EL (cell line): ENCODE data around the gene CCDC73.
"Not testable (repeated sequence)": the region's sequence is repeated elsewhere in the genome, so short reads cannot be mapped to it uniquely, and the experiment has no call there.

ENCODE experiments used
- DNase-seq: peaks from one replicate; pipeline ENCODE4 v3.0.0-alpha.2; 2016

The CCDC73 gene

GRCh38 chr11:32792948-32793475 is 1.4 kb downstream of the CCDC73 start:
- DNase-seq: peak; percentile 52

- no peak for DNase-seq
Measured at GRCh38 chr11:32792111-32792947, 2.1 kb downstream of the CCDC73 start.

GRCh38 chr11:32790916-32791315 is 3.5 kb downstream of the CCDC73 start:
- DNase-seq: no peak

- no peak for DNase-seq
Measured at GRCh38 chr11:32786811-32787210, 7.7 kb downstream of the CCDC73 start.

GRCh38 chr11:32785262-32785661 is 9.2 kb downstream of the CCDC73 start:
- DNase-seq: no peak

- DNase-seq: no peak
Measured at GRCh38 chr11:32781721-32782120, 12.7 kb downstream of the CCDC73 start.

- DNase-seq: not testable (repeated sequence)
Measured at GRCh38 chr11:32780839-32781238, 13.6 kb downstream of the CCDC73 start.

- DNase-seq: no peak
Measured at GRCh38 chr11:32779136-32779535, 15.3 kb downstream of the CCDC73 start.

GRCh38 chr11:32775908-32776307 is 18.6 kb downstream of the CCDC73 start:
- DNase-seq: no peak

GRCh38 chr11:32774081-32774480 is 20.4 kb downstream of the CCDC73 start:
- DNase-seq: no peak

GRCh38 chr11:32772731-32773130 is 21.7 kb downstream of the CCDC73 start:
- DNase-seq: no peak

GRCh38 chr11:32761774-32762173 is 32.7 kb downstream of the CCDC73 start:
- not testable (repeated sequence) for DNase-seq

GRCh38 chr11:32758291-32758690 is 36.2 kb downstream of the CCDC73 start:
- no peak for DNase-seq

- DNase-seq: not testable (repeated sequence)
Measured at GRCh38 chr11:32753181-32753580, 41.3 kb downstream of the CCDC73 start.

- DNase-seq: no peak
Measured at GRCh38 chr11:32752001-32752400, 42.5 kb downstream of the CCDC73 start.

GRCh38 chr11:32751381-32751780 is 43.1 kb downstream of the CCDC73 start:
- DNase-seq: no peak

GRCh38 chr11:32729976-32730375 is 64.5 kb downstream of the CCDC73 start:
- DNase-seq: no peak

GRCh38 chr11:32723332-32723731 is 71.1 kb downstream of the CCDC73 start:
- no peak for DNase-seq

- DNase-seq: no peak
Measured at GRCh38 chr11:32722255-32722654, 72.2 kb downstream of the CCDC73 start.

GRCh38 chr11:32713496-32713895 is 81.0 kb downstream of the CCDC73 start:
- no peak for DNase-seq

- DNase-seq: not testable (repeated sequence)
Measured at GRCh38 chr11:32708978-32709377, 85.5 kb downstream of the CCDC73 start.

GRCh38 chr11:32706985-32707741 is 87.3 kb downstream of the CCDC73 start:
- DNase-seq: peak; percentile 75

GRCh38 chr11:32705309-32706033 is 89.0 kb downstream of the CCDC73 start:
- DNase-seq: no peak
